Subcutaneous abdominal adipose tissue (tissue), 5 donors: ENCODE measurements around the gene GRIP2.
"Not testable (repeated sequence)": the region's sequence is repeated elsewhere in the genome, so short reads cannot be mapped to it uniquely, and the experiment has no call there.

Source experiments
- H3K27ac ChIP-seq: one replicate; pipeline ENCODE4 v1.7.0; 2013; ENCODE audit warnings: low read depth, mild to moderate bottlenecking, inconsistent platforms, low read length, moderate library complexity
- H3K27me3 ChIP-seq, 5 donors: one replicate each; pipeline ENCODE4 v1.7.0; 2013; ENCODE audit warnings: low read length in 5 of 5, inconsistent platforms in 1 of 5; ENCODE audit not compliant: control insufficient read depth in 5 of 5, insufficient read depth in 4 of 5
- H3K36me3 ChIP-seq, 5 donors: one replicate each; pipeline ENCODE4 v1.7.0; 2013; ENCODE audit warnings: low read length in 5 of 5; ENCODE audit not compliant: control insufficient read depth in 5 of 5, insufficient read depth in 5 of 5
- H3K4me1 ChIP-seq, 5 donors: one replicate each; pipeline ENCODE4 v1.7.0; 2013; ENCODE audit warnings: low read length in 5 of 5, mild to moderate bottlenecking in 3 of 5, moderate library complexity in 1 of 5; ENCODE audit not compliant: control insufficient read depth in 5 of 5, insufficient read depth in 5 of 5
- H3K4me3 ChIP-seq, 5 donors: one replicate each; pipeline ENCODE4 v1.7.0; 2013; ENCODE audit warnings: low read length in 5 of 5, low read depth in 1 of 5
- H3K9ac ChIP-seq, 5 donors: one replicate each; pipeline ENCODE4 v1.7.0; 2013; ENCODE audit warnings: low read length in 5 of 5, mild to moderate bottlenecking in 4 of 5, moderate library complexity in 3 of 5
- H3K9me3 ChIP-seq, 5 donors: one replicate each; pipeline ENCODE4 v1.7.0; 2013; ENCODE audit warnings: low read length in 5 of 5; ENCODE audit not compliant: control insufficient read depth in 5 of 5
- donor health status: healthy.
- donor health status: healthy.
- donor health status: healthy.
- donor health status: healthy.
- donor health status: healthy.

Gene GRIP2

DNA sequence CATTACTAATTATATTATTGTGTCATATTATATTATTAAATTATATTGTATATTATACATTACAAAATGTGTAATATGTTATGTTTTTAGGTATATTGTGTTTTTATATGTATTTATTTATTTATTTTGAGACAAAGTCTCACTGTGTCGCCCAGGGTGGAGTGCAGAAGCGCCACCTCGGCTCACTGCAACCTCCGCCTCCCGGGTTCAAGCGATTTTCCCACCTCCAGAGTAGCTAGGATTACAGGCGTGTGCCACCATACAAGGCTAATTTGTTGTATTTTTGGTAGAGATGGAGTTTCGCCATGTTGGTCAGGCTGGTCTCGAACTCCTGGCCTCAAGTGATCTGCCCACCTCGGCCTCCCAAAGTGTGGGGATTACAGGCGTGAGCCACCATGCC is 24.6 kb downstream of the GRIP2 start:
- not testable (repeated sequence) for H3K27ac ChIP-seq, H3K36me3 ChIP-seq, H3K9ac ChIP-seq, H3K9me3 ChIP-seq, H3K4me3 ChIP-seq, H3K27me3 ChIP-seq, H3K4me1 ChIP-seq

DNA sequence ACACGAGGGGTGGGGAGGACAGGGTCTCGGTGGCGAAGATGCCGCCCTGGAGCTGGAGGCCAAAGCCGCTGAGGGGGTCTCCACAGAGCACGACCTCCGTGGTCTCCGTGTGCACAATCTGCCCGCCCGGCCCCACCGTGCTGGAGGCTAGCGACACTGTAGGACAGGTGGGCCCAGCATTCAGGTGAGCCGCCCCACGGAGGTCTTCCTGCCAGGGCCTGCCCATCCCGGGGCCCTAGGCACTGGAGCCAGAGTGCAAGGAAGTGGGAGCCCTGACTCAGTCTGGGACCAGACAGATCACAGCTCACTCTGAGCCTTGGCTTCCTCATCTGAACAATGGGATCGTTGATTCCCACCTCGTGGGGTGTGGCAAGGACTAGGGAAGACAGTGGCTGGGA is 25.8 kb downstream of the GRIP2 start:
- Histone ChIP-seq H3K4me1 (peaks cover 0 to 3% (median 0%) of the 10 kb centered on the region in 5 donors), H3K27me3 (peaks cover 0 to 4% (median 0%) of the 10 kb centered on the region in 5 donors), H3K36me3 (no peaks in the 10 kb centered on the region), H3K9me3 (no peaks in the 10 kb centered on the region), H3K9ac (no peak overlapping the region), H3K27ac (no peak overlapping the region), H3K4me3 (no peak overlapping the region)

DNA sequence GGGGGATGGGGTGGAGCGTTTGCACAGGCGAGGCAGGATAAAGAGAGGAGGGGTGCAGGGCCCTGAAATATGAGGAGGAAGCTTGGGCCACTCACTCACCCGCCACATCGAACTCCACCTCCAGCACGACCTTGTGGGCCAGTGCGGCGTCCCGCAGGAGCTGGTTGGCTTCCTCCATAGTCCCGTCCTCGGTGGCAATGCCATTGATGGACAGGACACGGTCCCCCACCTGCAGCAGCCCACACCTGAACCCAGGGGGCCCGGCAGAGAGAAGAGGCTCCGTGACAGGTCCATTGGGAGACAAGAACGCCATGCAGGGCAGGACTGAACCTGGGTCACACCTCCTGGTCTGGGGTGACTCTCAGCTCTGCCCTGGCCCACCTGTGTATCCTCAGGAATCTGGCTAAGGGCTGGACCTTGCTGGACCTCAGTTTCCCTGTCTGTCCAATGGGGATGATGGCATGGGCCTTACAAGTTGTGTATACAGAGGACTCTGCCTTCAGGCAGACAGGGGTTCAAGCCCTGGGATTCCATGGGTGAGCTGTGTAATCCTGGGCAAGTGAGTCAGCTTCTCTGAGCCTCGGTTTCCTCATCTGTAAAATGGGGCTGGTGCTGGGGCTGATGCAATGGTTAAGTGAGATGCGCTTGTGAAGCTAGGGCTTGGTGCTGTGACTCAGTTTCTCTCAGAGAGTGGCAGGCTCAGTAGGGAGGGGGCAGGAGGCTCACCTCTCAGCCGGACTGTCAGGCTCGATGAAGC is 26.4 kb downstream of the GRIP2 start:
- H3K36me3 ChIP-seq: no peaks in the 10 kb centered on the region
- no peaks in the 10 kb centered on the region for H3K9me3 ChIP-seq
- H3K4me1 ChIP-seq: peaks cover 0 to 4% (median 0%) of the 10 kb centered on the region in 5 donors
- H3K9ac ChIP-seq: no peak overlapping the region
- H3K27me3 ChIP-seq: peaks cover 0 to 4% (median 0%) of the 10 kb centered on the region in 5 donors
- no peak overlapping the region for H3K27ac ChIP-seq
- H3K4me3 ChIP-seq: no peak overlapping the region

GRCh38 chr3:14512942-14513327 is 27.2 kb downstream of the GRIP2 start:
- H3K9ac ChIP-seq: no peak overlapping the region
- H3K27ac ChIP-seq: no peak overlapping the region
- no peaks in the 10 kb centered on the region for H3K9me3 ChIP-seq
- H3K27me3 ChIP-seq: peaks cover 0 to 9% (median 0%) of the 10 kb centered on the region in 5 donors
- peaks cover 0 to 5% (median 0%) of the 10 kb centered on the region in 5 donors for H3K4me1 ChIP-seq
- H3K4me3 ChIP-seq: no peak overlapping the region
- no peaks in the 10 kb centered on the region for H3K36me3 ChIP-seq

DNA sequence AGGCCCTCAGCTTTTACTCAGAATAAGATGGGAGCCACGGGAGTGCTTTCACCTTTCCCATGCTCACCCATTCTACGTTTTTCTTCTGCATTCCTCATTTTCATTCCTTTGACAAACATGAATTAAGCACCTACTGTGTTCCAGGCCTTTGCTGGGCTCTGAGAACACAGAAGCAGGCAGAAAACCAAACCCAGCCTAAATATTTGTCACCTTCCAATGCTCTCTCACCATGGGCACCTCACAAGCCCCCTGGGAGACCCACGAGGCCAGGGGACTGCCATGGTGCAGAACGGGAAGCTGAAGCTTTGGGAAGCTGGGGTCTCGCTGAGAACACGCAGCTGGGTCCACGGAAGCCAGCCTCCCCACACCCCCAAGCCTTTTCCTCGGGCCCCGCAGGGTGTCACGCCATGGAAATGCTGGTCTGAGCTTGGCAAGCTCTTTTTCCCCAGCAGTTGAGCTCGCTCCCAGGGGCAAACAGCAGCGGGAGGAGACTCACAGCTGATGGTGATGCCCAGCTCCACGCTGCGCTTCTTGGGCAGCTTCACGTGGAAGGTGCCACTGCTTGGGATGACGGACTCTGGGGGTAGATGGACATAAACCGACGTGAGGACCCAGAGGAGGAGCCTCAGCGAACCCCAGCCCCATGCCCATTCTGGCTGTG is 27.7 kb downstream of the GRIP2 start:
- no peak overlapping the region for H3K4me3 ChIP-seq
- no peak overlapping the region for H3K9ac ChIP-seq
- H3K9me3 ChIP-seq: no peaks in the 10 kb centered on the region
- peaks cover 0 to 9% (median 0%) of the 10 kb centered on the region in 5 donors for H3K27me3 ChIP-seq
- H3K36me3 ChIP-seq: no peaks in the 10 kb centered on the region
- no peak overlapping the region for H3K27ac ChIP-seq
- peaks cover 0 to 5% (median 0%) of the 10 kb centered on the region in 5 donors for H3K4me1 ChIP-seq

DNA sequence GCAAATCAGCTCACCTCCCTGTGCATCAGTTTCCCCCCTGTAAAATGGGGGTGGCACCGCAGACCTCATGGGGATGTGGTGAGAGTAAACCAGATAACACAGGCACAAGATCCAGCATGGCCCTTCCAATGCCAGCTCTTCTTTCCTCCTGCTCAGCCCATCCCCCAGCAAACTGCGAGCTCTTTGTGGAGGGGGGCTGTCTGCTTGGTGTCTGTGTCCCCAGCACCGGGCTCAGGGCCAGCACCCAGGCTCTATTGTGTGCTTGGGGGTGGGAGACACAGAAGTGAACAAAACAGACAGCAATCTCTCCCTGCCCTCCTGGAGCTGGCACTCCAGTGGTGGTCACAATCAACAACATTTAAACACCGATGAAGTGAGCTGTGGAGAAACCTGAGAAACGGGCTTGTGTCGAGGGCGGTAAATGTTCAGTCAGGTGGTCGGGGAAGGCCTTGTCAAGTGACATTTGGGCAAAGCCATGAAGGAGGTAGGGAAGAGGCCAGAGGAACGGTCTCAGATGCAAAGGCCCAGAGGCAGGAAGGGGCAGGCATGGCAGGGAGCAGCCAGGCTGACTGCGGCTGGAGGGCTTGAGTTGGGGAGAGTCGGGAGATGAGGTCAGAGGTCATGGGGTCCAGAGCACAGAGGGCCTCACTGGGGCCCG is 28.4 kb downstream of the GRIP2 start:
- H3K36me3 ChIP-seq: no peaks in the 10 kb centered on the region
- no peak overlapping the region for H3K4me3 ChIP-seq
- no peak overlapping the region for H3K27ac ChIP-seq
- H3K27me3 ChIP-seq: peaks cover 0 to 9% (median 0%) of the 10 kb centered on the region in 5 donors
- no peaks in the 10 kb centered on the region for H3K9me3 ChIP-seq
- no peak overlapping the region for H3K9ac ChIP-seq
- peaks cover 0 to 5% (median 0%) of the 10 kb centered on the region in 5 donors for H3K4me1 ChIP-seq

- Histone ChIP-seq H3K27me3 (peaks cover 0 to 11% (median 3%) of the 10 kb centered on the region in 5 donors), H3K27ac (no peak overlapping the region), H3K4me3 (no peak overlapping the region), H3K4me1 (peaks cover 0 to 5% (median 0%) of the 10 kb centered on the region in 5 donors), H3K9ac (no peak overlapping the region), H3K36me3 (no peaks in the 10 kb centered on the region), H3K9me3 (no peaks in the 10 kb centered on the region)
These were observed 29.1 kb downstream of the GRIP2 start for GRCh38 chr3:14510838-14511622.

GRCh38 chr3:14509796-14510100 is 30.4 kb downstream of the GRIP2 start:
- no peaks in the 10 kb centered on the region for H3K36me3 ChIP-seq
- no peak overlapping the region for H3K4me3 ChIP-seq
- no peak overlapping the region for H3K27ac ChIP-seq
- H3K27me3 ChIP-seq: peaks cover 0 to 11% (median 4%) of the 10 kb centered on the region in 5 donors
- peaks cover 0 to 5% (median 0%) of the 10 kb centered on the region in 5 donors for H3K4me1 ChIP-seq
- no peak overlapping the region for H3K9ac ChIP-seq
- no peaks in the 10 kb centered on the region for H3K9me3 ChIP-seq

- H3K9ac ChIP-seq: no peak overlapping the region
- H3K27ac ChIP-seq: no peak overlapping the region
- no peak overlapping the region for H3K4me3 ChIP-seq
- H3K9me3 ChIP-seq: no peaks in the 10 kb centered on the region
- H3K27me3 ChIP-seq: peaks cover 0 to 11% (median 4%) of the 10 kb centered on the region in 5 donors
- H3K4me1 ChIP-seq: peaks cover 0 to 5% (median 0%) of the 10 kb centered on the region in 5 donors
- no peaks in the 10 kb centered on the region for H3K36me3 ChIP-seq
These were observed 31.0 kb downstream of the GRIP2 start for GRCh38 chr3:14508966-14509795.
